OCI-LY1 (cell line): ENCODE measurements around the gene MTOR.

Experiments
- H2AFZ ChIP-seq: fragments of 200-600 bp; sonication (generic), shearing (Covaris generic); 2 replicates; pipeline ENCODE4 v1.6.0; 2014; ENCODE audit warnings: antibody characterized with exemption, mild to moderate bottlenecking, low read length
- H3F3A ChIP-seq: fragments of 200-600 bp; sonication (generic), shearing (Covaris generic); 2 replicates; pipeline ENCODE4 v1.6.0; 2014; ENCODE audit warnings: mild to moderate bottlenecking, antibody characterized with exemption, low read length, moderate library complexity; ENCODE audit not compliant: insufficient read depth
- H3K27ac ChIP-seq: fragments of 200-600 bp; sonication (generic); 2 replicates; pipeline ENCODE4 v1.5.1; 2014; ENCODE audit warnings: low read length, mixed run types, mild to moderate bottlenecking, low read depth; ENCODE audit not compliant: poor library complexity, severe bottlenecking
- H3K27me3 ChIP-seq: fragments of 200-600 bp; sonication (generic); 2 replicates; pipeline ENCODE4 v1.6.0; 2014; ENCODE audit warnings: antibody characterized with exemption, mild to moderate bottlenecking, low read length, moderate library complexity; ENCODE audit not compliant: insufficient read depth
- H3K36me3 ChIP-seq: fragments of 200-600 bp; sonication (generic); 2 replicates; pipeline ENCODE4 v1.6.1; 2014; ENCODE audit warnings: mild to moderate bottlenecking, antibody characterized with exemption, low read length, moderate library complexity, mixed read lengths; ENCODE audit not compliant: insufficient read depth
- H3K4me1 ChIP-seq: fragments of 200-600 bp; sonication (generic); 2 replicates; pipeline ENCODE4 v1.5.1; 2014; ENCODE audit warnings: mild to moderate bottlenecking, low read length, moderate library complexity; ENCODE audit not compliant: insufficient read depth, severe bottlenecking
- H3K4me2 ChIP-seq: fragments of 200-600 bp; sonication (generic), shearing (Covaris generic); 2 replicates; pipeline ENCODE4 v1.6.1; 2014; ENCODE audit warnings: low read length
- H3K4me3 ChIP-seq: fragments of 200-600 bp; sonication (generic); 2 replicates; pipeline ENCODE4 v1.5.1; 2014; ENCODE audit warnings: low read length, low read depth, mild to moderate bottlenecking, mixed read lengths; ENCODE audit not compliant: poor library complexity, severe bottlenecking
- H3K79me2 ChIP-seq: fragments of 200-600 bp; shearing (Covaris generic); 2 replicates; pipeline ENCODE4 v1.6.1; 2016; ENCODE audit warnings: mixed run types, low read length, mixed read lengths; ENCODE audit not compliant: insufficient read depth
- H3K9ac ChIP-seq: fragments of 200-600 bp; sonication (generic), shearing (Covaris generic); 2 replicates; pipeline ENCODE4 v1.6.1; 2014; ENCODE audit warnings: mild to moderate bottlenecking, low read length, mixed read lengths
- H3K9me2 ChIP-seq: fragments of 200-600 bp; sonication (generic), shearing (Covaris generic); 2 replicates; pipeline ENCODE4 v1.6.1; 2014; ENCODE audit warnings: low read depth, mild to moderate bottlenecking, low read length, mixed read lengths
- H3K9me3 ChIP-seq: fragments of 200-600 bp; shearing (Covaris generic); 2 replicates; pipeline ENCODE4 v1.6.1; 2014; ENCODE audit warnings: low read length, mixed read lengths
- H4K20me1 ChIP-seq: fragments of 200-600 bp; sonication (generic), shearing (Covaris generic); 2 replicates; pipeline ENCODE4 v1.6.0; 2016; ENCODE audit warnings: mild to moderate bottlenecking, low read length; ENCODE audit not compliant: insufficient read depth
- CTCF ChIP-seq: fragments of 200-600 bp; sonication (generic), shearing (Covaris generic); IDR thresholded peaks from 2 replicates; pipeline ENCODE4 v1.5.1; 2017; ENCODE audit warnings: mild to moderate bottlenecking, antibody characterized with exemption, low read length, moderate library complexity, mixed read lengths
- EZH2 ChIP-seq: fragments of 200-600 bp; sonication (generic), shearing (Covaris generic); IDR thresholded peaks from 2 replicates; pipeline ENCODE4 v1.8.0; 2017; ENCODE audit warnings: borderline replicate concordance, mixed run types, mild to moderate bottlenecking, antibody characterized with exemption, low read length, moderate library complexity, mixed read lengths

Gene MTOR

GRCh38 chr1:11179125-11179524 is 83.2 kb downstream of the MTOR start:
- Histone ChIP-seq H2AFZ (no peak overlapping the region), H3K27ac (no peak overlapping the region), H3K9me2 (no peaks in the 10 kb centered on the region), H3K4me3 (no peak overlapping the region), H3F3A (no peaks in the 10 kb centered on the region), H3K9ac (no peak overlapping the region), H3K4me1 (no peaks in the 10 kb centered on the region), H3K36me3 (peaks cover 18% of the 10 kb centered on the region; the same call in 1 of the 2 replicates), H3K9me3 (no peaks in the 10 kb centered on the region), H3K4me2 (no peak overlapping the region), H3K27me3 (no peaks in the 10 kb centered on the region), H3K79me2 (no peaks in the 10 kb centered on the region), H4K20me1 (no peaks in the 10 kb centered on the region)
- TF ChIP-seq CTCF (no peak), EZH2 (no peak)

- Histone ChIP-seq H3K36me3 (peaks cover 16% of the 10 kb centered on the region; the same call in 1 of the 2 replicates), H3K4me1 (no peaks in the 10 kb centered on the region), H4K20me1 (no peaks in the 10 kb centered on the region), H3K27me3 (no peaks in the 10 kb centered on the region), H3K9me2 (no peaks in the 10 kb centered on the region), H3K9me3 (no peaks in the 10 kb centered on the region), H2AFZ (no peak overlapping the region), H3K9ac (no peak overlapping the region), H3K4me3 (no peak overlapping the region), H3K79me2 (no peaks in the 10 kb centered on the region), H3K4me2 (no peak overlapping the region), H3F3A (no peaks in the 10 kb centered on the region), H3K27ac (no peak overlapping the region)
- no peak for TF ChIP-seq EZH2
- no peak for TF ChIP-seq CTCF
Observed at GRCh38 chr1:11178021-11179015, 84.0 kb downstream of the MTOR start.

GRCh38 chr1:11176081-11176706 is 86.2 kb downstream of the MTOR start:
- Histone ChIP-seq H3K4me1 (no peaks in the 10 kb centered on the region), H3K36me3 (peaks cover 8% of the 10 kb centered on the region; the same call in 1 of the 2 replicates)

More at GRCh38 chr1:11176081-11176706, 86.2 kb downstream of the MTOR start:
- H3K4me2 ChIP-seq = no peak overlapping the region
- no peaks in the 10 kb centered on the region for H3K9me2 ChIP-seq
- TF ChIP-seq EZH2 (no peak), CTCF (no peak)
- H3K4me3 ChIP-seq = no peak overlapping the region
- H3K9me3 ChIP-seq = no peaks in the 10 kb centered on the region
- no peak overlapping the region for H3K27ac ChIP-seq
- no peaks in the 10 kb centered on the region for H3F3A ChIP-seq
- no peaks in the 10 kb centered on the region for H4K20me1 ChIP-seq
- H3K9ac ChIP-seq = no peak overlapping the region
- no peaks in the 10 kb centered on the region for H3K27me3 ChIP-seq
- H3K79me2 ChIP-seq = no peaks in the 10 kb centered on the region
- no peak overlapping the region for H2AFZ ChIP-seq
